Epidermal melanocyte (primary cell): ENCODE results near the gene IQCM.

Experiments used
- DNase-seq: peaks from one replicate; pipeline ENCODE4 v3.0.0; 2011; ENCODE audit warnings: low spot score; ENCODE audit not compliant: insufficient read length

Gene IQCM

GRCh38 chr4:149711593-149712365, 103.9 kb downstream of the IQCM start:
- DNase-seq: no peak

- DNase-seq: no peak
Observed at GRCh38 chr4:149709640-149710039, 106.0 kb downstream of the IQCM start.

- DNase-seq: no peak
Observed at GRCh38 chr4:149708513-149709130, 107.0 kb downstream of the IQCM start.

DNA sequence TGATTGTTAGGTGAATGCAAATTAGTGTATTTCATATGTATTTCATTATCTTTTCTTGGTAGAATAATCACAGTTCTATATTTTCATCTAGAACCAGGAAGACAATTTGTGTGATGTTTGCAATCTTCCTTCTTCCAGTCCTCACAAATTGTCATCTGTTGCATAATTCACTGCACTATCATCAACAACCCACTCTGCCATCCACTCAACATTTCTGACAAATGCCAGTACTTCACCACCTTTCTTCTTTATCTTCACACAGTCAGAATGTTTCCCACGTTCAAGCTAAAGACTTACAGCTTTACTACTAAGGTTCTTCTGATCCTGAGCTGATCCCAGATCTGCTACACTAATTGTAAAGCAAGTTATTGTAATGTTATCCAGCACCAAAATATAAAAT, 107.8 kb downstream of the IQCM start:
- DNase-seq: no peak

DNA sequence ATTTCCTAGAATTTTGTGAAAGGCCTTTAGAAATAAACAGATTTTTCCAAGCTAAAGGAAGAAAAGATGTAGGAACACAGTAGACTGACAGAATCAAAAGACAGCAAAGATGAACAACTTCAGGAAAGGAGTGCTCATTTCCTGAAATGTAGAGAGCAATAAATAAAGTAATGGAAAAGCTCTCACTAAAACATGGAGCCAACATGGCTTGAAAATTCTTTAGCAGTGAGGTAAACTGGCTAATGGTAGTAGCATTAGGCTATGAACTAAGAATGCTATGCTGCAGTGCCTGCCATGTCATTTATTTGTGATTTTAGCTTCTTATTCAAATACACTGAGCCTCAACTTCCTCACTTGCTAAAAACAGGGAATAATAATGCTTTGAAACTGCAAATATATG, 108.7 kb downstream of the IQCM start:
- no peak for DNase-seq

DNA sequence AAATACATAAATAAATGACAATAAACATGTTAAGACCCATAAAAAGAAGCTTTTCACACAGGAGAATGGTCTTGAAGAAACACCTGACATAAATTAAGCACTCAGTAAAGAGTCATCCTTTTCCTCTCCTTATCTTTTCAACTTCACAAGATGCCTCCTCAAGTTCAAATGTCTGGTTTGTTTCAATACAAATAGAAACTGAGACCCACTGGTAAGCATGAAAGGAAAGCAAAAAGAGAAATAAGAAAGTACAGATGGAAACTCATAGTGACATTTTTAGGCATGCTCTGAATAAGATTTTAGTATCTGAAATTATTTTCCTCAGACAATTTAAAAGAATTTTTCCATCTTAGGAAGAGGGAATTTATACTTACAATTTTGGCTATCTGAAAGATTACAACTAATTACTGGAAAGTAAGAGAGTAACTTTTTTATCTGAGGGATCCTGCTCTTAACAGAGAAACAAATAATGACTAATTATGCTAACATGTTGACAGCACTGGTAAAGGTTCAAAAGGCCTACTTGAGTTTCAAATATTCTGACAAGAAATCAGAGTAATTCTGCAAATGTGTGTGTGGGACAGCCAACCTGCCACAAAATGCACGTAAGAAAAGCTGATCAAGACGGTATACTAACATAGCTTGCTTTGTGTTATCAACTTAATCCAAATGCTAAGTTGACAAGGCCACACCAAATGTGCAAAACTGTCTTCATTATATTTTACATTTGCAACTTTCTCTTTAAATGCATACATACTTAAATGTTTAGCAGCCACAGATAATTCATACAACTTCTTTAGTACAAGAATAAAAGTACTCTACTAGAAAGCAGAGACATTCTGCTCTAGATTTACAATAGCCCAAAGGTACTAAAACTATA, 113.0 kb downstream of the IQCM start:
- DNase-seq: no peak

DNA sequence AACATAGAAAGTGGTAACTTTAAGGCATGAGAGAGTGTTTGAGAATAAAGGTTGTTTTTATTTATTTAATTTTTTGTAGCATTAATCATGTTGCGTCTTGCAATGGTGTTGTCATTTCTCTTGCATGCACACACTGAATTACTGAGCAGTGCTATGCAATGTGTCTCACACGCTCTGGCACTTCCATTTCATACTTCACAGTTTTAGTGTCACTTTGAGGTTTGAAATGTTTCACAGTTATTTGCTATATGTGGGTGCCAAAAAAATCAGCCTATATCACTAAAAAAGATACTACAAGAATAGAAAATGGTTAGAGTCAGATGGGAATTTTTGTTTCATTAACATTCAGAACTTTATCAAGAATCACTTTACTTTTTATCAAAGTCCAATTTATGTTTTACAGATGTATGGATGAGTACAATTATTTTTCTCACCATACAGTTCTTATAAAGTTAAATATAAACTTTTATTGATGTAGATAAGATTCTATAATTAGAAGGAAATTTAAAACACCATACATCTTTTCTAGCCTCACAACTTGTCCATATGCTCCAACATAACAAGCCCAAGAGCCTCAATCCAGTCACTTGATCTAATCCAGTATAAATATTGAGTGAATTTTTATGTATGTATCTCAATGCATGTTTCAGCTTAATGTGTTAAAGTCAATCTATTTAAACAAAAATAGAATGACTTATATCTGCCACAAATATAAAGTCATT, 114.0 kb downstream of the IQCM start:
- no peak for DNase-seq

- no peak for DNase-seq
Observed at GRCh38 chr4:149700272-149700671, 115.4 kb downstream of the IQCM start.

DNA sequence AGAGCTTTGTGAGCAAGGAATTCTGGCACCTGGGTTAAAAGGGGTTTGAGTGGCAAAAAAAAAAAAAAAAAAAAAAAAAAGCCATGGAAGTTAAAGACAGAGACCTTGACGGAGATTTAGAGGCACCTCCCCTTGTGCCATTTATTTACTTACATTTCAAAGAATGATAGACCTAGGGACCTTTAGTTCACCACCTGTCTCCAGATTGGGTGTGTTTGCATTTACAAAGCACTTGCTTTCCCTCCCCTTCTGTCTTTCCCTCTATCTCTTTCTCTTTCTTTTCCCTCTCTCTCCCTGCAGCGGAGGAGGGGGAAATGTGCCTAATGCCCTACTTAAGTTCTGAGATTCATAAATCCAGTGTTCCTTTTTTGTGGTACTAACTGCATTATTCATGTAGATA, 116.0 kb downstream of the IQCM start:
- no peak for DNase-seq

DNA sequence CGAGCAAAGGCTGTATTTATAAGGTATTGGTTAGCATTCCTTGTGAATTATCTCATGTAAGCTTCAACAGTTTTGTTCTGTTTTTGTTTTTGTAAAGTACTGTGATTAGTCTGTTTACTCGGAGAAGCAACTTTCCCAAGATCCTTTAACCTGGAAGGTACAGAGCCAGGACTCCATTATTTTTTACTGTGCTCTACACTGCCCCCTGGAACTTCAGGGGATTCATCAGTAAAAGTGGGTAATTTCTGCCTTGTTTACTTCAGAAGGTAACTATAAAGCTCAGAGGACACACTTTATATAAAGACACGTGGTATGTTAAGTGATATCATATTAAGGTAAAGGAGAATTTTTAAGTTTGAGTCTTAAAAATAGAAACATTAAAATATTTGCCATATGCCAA, 124.9 kb downstream of the IQCM start:
- DNase-seq: no peak

GRCh38 chr4:149684516-149684915, 131.1 kb downstream of the IQCM start:
- DNase-seq: no peak

DNA sequence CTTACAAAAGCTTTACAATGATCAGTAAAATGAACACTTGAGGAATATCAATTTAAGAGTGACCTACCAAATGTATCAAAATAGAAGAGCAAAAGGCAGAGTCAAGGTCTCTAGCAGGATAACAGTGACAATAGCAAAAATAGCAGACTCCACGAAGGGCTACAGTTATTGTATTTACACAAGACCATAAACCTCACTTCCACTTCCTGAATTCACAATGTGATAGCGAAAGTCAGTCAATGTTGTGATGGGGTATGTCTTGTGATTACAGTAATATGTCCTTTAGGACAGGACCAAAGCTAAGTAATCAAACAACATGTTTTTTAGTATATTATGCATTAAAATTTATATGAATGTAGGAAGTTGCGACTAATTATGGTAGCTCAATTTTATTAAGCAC, 139.6 kb downstream of the IQCM start:
- no peak for DNase-seq

- DNase-seq: no peak
Observed at GRCh38 chr4:149645790-149646189, 169.9 kb downstream of the IQCM start.

- no peak for DNase-seq
Observed at GRCh38 chr4:149638073-149638472, 177.6 kb downstream of the IQCM start.

DNA sequence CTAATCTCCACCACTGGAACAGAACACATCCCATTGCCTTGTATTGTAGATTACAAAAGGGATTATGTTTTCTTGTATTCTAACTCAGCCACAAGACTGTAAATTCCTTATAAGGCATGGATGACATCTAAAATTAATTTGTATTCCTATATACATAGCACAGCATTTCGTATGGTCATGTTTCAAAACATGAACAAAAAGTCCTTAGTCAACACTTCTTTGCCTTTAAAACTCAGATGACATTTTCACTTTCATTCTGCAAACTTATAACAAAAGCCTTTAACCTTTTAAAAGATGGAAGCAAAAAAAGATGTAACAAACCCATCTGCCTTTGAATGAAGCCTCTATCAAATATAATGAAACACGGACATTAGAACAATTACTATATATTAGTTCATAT, 181.3 kb downstream of the IQCM start:
- DNase-seq: no peak

DNA sequence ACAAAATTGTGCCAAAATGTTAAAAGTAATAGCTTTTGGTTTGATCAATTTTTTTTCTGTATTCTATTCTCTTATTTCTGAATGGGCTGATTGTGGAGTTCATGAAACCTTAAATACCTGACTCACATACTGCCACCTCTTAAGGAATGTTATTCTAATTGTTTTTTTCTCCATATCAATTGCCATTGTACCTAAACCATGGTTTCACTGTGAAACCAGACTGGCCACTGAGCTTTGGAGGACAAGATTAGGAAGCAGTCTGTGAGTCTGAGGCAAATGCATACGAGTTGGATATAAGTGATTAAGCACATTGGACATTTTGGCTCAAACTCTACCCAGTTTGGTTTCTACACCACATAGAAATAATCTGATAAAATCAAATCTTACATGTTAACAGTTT, 184.0 kb downstream of the IQCM start:
- no peak for DNase-seq

GRCh38 chr4:149630064-149630463, 185.6 kb downstream of the IQCM start:
- DNase-seq: no peak

DNA sequence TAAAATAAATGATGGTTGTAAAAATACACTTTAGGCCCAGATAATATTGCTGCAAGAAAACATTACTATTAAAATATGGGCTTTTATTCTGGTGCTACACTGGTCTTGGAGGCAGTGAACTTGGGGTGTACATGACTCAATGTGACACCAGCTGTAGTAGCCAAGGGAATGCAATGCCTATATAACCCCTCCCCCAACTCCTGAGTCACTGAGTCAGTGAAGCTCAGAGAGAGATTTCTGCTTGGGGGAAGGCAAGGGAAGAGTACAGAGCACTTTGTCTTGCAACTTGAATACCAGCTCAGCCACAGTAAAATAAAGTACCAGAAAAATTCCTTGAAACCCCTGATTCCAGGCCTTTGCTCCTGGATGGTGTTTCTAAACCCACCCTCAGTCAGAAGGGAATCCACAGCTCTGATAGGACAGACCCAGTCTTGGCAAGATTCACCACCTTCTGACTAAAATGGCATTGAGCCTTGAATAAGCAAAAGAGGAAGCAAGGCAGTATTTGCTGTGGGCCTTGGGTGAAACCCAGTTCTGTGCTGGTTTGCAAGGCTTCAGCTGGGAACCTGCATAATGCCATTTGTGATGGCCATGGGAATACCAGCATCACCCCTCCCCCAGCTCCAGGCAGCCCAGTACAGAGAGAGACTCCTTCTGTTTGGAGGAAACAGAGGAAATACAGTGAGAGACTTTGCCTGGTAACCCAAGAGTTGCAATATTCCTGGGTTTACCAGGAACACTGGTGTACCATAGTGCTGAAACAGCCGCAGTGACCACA, 209.9 kb downstream of the IQCM start:
- no peak for DNase-seq

- DNase-seq: no peak
Observed at GRCh38 chr4:149604827-149605226, 210.8 kb downstream of the IQCM start.

DNA sequence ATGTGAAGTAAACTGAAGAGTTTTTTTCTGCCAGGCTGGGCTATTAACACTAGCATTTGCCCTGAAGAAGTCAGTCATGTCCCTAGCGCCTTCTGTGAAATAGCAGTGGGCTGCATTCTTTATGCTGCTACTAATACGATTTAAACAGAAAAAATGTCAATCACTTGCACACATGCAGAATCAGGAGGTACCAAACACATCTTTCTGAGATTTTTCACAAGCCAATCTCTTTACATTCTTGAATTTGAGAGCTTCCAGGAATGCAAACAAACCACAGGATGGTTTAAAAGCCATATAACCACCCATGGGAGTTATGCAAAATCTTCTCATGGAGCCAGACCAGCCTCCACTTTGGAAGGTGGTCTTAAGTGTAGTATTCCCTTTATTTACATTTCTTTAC, 220.1 kb downstream of the IQCM start:
- DNase-seq: no peak

GRCh38 chr4:149589826-149590225, 225.8 kb downstream of the IQCM start:
- DNase-seq: no peak
